Activated CD8-positive, alpha-beta memory T cell treated with anti-CD3 and anti-CD28 coated beads for 4 hours (primary cell): ENCODE results near the gene PDE8B.

Experiments
- DNase-seq, 2 donors: peaks; one replicate each; pipeline ENCODE4 v3.0.0-alpha.2; 2020; ENCODE audit warnings: low read depth in 2 of 2

PDE8B gene

DNA sequence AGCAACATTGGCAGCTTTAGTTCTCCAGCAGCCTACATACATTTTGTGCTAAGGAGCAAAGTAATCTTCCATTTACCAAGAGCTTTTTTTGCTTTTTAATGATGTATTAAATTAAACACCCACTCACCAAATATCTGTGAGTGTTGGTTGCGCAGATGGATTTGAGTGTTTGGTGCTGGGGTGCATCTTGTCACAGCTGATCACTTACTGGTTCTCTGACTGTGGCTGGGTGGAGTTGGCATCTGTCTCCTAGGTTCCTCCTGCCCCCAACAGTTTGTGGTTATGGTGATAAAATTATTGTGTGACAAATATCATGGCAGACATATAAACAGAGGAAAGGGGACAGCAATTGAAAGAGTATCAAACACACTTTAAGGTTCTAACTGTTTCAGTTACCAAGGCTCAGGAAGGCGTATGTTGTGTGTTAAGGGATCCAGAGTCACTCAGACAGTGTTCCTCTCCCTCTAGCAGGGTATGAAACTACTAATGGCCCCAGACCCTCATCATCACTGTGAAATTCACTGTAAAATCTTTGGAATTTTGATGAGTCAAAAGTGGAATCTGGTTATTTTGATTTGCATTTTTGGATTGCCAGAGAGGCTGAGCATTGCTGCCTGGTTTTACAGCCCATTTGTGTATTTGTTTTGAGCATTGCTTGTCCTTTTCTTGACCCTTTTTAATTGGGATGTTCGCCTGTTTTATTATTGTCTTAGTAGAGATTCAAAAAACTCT, 81.7 kb downstream of the PDE8B start:
- DNase-seq, result no peak

GRCh38 chr5:77294185-77294584, 83.7 kb downstream of the PDE8B start:
- DNase-seq, result no peak

- DNase-seq, result no peak
Measured at GRCh38 chr5:77295863-77296378, 85.4 kb downstream of the PDE8B start.

DNA sequence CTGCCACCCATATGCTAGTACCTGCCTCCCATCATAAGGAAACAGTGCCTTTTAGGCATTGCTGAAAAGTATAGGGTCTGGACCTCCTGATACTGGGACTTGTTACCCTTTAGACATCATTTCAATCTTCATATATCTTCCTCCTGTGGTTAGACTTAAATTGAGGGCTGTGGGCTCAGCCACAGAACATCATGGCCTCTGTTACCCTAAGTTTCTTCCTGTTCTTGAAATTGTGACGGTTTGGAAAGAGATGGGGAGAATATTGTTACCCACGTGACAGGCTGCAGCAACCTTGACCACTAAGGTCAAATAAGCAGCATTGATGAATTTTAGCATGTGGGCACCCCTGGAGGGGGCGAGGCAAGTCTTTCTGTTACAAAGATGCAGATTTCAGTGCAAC, 87.7 kb downstream of the PDE8B start:
- DNase-seq, result no peak

DNA sequence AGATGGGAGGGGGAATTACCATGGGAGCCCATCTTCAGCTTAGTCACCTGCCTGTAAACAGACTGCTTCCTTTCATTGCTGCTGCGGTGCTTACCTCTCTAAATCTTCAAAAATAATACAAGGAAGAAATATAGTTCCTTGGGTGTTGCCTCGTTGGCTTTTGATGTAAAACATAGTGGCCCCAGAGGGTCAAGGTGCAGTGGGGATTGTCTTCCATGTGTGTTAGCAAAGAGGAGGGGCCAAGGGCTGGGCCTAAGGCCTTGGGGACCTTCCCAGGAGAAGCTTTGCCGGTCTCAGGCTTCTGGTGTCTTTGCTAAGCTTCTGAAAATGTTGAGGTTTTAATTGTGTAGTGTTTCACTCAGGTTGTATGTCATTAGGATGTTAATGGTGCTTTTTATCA, 90.0 kb downstream of the PDE8B start:
- DNase-seq, result no peak

DNA sequence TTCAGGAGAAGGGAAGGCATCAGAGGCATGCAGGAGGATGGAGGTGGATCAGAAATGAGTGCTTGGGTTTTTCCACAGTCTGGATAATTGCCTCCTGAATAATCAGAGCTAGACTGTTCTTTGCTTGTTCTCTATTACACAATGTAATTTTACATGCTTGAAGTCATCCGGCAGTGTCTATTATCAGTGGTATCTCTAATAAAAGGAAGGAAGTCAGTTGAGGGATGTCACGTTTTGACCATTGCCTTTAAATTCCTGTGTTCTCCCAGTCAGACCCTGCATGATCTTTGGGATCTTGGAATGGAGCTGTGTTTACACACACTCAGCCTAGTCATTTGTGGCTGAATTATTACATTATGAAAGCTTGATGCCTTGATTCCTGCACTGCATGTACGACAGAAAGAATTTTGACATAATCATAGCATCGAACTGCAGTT, 91.0 kb downstream of the PDE8B start:
- DNase-seq, result no peak

- no peak for DNase-seq
Measured at GRCh38 chr5:77302247-77302646, 91.8 kb downstream of the PDE8B start.

DNA sequence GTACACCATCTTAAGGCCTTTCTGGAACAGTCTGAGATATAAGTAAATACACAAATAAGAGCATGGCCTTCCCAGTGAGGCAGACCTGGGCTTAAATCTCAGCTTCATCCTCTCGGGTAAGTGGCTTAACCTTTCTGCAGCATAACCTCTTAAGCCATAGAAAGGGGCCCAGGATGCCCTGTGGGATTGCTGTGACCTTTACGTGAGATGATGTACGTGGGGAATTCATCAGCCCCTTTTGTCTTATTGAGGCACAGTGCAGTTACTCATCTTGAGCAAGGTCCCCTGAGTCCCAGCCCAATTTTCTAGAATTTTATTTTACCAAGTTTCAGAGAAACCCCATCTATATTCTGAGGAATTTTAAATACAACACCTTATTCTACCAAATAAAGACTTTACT, 92.2 kb downstream of the PDE8B start:
- DNase-seq, result no peak

DNA sequence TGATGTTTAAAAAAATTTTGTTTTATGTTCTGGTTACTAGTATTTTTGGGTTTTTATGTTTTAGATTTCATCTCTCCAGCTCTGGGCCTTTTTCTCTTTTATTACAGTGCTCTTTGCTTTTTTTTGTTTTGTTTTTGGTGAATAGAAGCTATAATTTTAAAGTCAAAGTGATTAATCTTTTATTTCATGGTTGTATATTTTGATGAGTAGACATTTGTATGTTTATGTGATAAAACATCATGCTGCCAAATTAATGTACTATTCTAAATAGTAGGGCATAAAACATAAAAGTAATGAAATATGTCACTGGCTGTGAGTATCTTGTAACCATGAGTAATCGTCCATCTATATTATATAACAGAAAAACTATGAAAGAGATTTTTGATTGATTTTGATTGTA, 93.9 kb downstream of the PDE8B start:
- DNase-seq, result no peak

- no peak for DNase-seq
Measured at GRCh38 chr5:77305222-77305846, 94.9 kb downstream of the PDE8B start.

DNA sequence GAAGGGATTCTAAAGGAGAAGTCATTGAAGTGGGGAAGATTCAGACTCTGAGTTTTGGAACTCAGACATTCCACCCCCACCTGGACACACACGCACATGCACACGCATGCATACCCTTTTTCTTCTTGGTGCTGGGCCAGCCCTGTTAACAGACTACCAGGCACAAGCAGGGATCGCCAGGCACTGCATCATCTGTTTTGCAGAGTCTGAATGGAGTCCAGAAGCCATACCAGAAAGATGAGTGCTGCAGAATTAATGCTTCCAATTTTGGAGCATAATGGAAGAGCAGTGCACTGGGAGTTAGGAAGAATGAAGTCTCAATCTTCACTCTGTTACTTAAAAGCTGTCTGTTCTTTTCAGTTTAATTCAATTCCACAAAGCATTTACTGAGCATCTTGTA, 95.5 kb downstream of the PDE8B start:
- no peak for DNase-seq

GRCh38 chr5:77306531-77306930, 96.1 kb downstream of the PDE8B start:
- DNase-seq, result no peak

- DNase-seq, result no peak
Measured at GRCh38 chr5:77308154-77308960, 97.9 kb downstream of the PDE8B start.

DNA sequence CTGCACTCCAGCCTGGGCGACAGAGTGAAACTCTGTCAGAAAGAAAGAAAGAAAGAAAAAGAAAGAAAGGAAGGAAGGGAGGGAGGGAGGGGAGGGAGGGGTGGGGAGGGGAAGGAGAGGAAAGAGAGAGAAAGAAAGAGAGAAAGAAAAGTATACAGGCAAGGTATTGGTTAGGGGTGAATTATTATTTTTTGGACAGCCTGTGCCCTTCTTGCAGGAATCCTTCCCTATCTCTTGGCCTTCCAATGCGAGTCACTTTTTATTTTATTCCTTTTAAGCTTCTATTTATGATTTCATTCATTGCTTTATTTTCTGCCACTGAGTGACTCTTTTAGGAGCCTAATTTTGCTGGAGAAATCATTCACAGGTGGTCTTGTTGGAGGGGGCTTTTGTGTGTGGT, 98.7 kb downstream of the PDE8B start:
- DNase-seq, result no peak

- DNase-seq, result no peak
Measured at GRCh38 chr5:77310494-77311213, 100.2 kb downstream of the PDE8B start.

DNA sequence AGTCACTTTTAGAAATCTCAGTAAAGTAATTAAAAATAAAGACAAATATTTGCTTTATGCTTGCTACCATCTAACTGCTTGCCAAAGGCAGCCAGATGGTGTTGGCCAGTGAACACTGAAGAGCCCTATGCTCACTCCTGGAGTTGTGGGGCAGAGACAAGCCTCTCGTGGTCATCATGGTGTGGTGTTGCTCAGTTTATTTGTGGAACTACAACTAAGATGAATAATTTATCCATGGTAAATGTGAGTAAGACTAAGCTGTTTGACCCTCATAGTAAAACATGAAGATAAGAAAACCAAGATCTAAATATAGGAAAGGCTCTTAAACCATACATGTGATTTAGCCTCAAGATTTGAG, 100.7 kb downstream of the PDE8B start:
- no peak for DNase-seq

GRCh38 chr5:77312413-77312812, 101.9 kb downstream of the PDE8B start:
- DNase-seq, result no peak

- DNase-seq, result no peak
Measured at GRCh38 chr5:77316871-77317661, 106.6 kb downstream of the PDE8B start.

- no peak for DNase-seq
Measured at GRCh38 chr5:77318060-77318459, 107.6 kb downstream of the PDE8B start.

DNA sequence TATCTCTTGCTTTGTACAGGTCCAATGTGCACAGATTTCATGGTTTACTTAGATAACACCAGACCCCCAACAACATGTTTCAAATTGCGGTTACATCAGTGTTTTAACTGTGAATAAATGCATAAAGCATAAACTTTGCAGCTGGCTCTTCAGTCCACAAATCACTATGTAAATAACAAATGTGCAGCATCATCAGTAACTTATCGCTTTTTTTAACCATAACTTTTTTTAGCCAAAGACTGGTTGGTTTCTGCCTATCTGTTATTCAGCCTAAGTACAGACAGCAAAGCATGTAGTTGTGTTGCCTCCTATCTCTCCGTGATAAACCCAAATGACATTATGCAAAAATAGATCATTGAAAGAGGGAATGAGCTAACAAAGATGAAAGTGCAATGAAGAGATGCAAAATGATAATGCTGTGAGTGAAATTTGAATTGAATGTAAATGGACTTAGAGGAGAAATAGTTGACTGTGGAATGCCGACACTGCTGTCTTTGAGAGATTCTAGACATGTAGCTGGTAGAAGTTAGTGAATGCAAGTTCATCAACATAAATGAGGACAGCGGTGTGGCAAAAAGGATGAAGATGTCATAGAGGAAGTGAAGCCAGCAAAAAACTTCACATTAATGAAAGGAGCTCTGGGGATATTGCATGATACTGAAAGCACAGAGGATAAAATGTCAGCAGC, 108.8 kb downstream of the PDE8B start:
- DNase-seq, result no peak
